DMS 273 (cell line): ENCODE results near the gene ANXA10.
"Not testable (repeated sequence)": the region's sequence is repeated elsewhere in the genome, so short reads cannot be mapped to it uniquely, and the experiment has no call there.

ENCODE experiments used
- DNase-seq: peaks from one replicate; lab custom pipeline; 2025; ENCODE audit not compliant: unreplicated experiment; lab: John Stamatoyannopoulos, UW

Gene ANXA10

DNA sequence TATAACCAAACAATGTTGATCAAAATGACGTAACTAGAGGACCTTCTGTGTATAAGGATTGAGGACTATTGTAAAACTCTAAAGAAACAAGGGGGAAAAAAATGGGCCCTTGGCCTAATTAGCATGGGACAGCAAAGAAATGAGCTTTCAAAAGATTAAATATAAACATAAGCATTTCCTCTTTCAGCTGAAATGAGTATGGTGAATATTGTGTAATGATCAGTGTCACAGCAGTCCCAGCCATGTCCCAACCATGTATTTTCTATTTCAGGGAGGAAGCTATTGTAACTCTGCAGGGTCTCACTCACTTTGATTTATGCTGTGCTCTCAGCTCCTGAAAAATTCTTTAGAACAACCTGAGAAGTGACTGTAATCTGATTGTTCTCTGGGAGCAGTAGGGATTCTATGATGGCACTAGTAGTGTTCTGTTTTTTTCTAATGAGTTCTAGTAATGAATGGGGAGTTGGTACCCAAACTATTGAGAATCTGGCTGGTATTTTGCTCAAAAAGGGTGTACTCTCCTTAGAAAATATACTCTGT is 25.8 kb downstream of the ANXA10 start:
- no peak for DNase-seq

- DNase-seq, result no peak
These were observed 26.8 kb downstream of the ANXA10 start for GRCh38 chr4:168119100-168119499.

DNA sequence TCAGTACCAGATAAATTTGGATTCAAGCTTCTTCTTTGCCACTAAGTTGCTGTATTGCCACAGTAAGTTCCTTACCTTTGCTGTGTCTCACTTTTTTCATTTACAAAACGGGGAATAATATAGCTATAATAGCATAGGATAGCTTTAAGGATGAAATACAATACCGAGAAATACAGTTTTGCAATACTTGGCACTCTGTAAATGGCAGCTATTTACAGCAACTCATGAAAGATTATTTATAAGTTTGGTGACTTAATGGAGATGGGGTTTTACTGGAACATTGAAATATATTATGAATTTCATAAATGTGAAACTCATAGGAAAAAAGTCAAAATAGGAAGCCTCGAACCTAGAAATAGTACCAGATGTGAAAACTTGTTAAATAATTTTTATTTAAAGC is 27.6 kb downstream of the ANXA10 start:
- no peak for DNase-seq

DNA sequence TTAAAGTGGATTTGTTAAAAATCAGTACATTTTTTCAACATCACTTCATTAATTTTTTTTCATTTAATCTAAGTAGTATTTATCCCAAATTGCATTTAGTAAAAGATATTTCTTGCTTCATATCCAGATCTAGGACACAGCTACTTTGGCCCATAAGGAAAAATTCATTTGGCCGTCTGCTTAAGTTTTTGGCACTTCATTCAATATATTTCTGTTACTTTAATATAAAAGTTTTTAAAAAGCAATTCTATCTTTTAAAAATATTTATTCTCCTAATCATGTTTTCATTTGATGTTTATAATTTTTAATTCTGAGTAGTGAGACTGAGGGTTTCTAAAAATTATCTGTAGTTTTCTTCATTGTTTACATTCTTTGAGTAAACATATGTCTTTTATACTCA is 28.5 kb downstream of the ANXA10 start:
- no peak for DNase-seq

DNA sequence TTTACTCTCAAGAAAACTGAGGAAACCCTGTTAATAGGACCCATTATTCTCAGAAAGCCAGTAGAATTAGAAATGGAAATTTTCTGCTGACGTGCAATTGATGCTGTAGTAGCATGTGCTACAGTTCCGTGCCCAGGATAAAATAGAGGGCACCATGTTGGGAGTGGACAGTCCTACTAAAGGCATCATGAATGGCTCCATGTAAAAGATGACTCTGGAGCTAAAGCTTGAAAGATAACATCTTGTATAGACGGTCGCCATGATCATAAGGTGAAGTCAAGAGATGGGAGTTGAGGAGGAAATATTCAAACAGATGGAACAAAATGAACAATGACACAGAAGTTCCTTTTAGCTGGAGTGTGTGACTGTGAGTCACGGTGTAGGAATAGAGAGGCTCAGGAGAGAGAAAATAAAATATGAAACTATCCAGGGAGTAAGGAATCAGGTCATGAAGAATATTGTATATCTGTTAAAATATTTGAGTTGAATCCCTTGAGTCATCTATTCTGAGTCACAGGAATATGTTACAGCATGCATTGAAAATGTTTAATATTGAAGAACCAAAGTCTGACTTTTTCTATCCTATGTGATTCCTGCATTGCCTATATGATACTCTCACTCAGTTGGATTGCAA is 31.8 kb downstream of the ANXA10 start:
- DNase-seq, result no peak

DNA sequence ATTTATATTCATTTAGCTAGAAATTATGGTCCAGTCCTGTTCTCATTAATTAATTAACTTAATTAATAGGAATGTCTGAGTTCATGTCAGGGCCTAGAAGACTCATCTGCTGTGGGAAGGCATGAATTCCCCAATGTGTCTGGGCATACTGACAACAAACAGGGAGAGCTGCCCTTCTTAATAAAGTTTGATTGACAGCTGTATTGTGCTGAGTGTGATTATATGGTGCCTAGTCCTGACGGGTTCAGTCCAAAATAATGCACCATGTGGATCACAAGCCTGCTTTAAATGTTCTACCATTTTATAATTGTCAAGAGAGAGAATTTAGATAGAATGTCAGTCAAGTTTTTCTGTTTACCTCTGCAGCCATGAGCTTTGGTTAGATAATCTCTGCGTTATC is 34.6 kb downstream of the ANXA10 start:
- no peak for DNase-seq

- DNase-seq, result no peak
These were observed 36.3 kb downstream of the ANXA10 start for GRCh38 chr4:168128601-168129000.

DNA sequence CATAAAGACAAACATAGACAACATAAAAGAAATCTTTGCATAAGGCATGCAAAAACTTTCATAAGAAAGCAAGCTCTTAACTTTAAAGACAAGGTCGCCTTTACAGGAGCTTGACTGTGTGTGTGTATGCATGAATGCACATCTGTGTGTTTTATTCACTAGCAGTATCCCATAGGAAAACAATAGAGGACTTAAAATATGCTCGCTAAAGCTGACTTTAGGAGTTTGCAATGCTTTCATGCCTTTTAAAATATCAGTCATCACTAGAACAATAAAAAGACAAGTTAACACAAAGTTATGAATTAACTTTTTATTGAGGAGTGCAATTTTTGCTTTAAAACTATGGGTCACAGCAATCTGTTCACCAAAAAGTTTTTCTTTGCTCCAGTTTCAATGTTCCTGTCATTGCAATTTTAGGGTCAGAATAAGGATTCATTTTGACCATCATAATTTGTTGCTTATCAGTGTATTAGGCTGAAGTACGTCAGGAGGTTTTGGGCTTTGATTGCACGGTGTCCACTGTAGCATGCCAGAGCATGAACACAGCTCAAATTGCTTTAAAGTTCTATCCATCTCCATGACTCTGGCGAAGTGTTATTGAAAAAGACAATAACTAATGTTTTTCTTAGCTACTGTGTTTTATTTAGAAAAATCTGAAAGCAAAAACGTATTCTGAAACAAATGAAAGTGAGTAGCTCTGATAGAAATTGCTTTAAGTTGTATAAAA is 36.9 kb downstream of the ANXA10 start:
- no peak for DNase-seq

GRCh38 chr4:168129802-168130201 is 37.5 kb downstream of the ANXA10 start:
- no peak for DNase-seq

GRCh38 chr4:168131196-168131595 is 38.9 kb downstream of the ANXA10 start:
- DNase-seq, result no peak

DNA sequence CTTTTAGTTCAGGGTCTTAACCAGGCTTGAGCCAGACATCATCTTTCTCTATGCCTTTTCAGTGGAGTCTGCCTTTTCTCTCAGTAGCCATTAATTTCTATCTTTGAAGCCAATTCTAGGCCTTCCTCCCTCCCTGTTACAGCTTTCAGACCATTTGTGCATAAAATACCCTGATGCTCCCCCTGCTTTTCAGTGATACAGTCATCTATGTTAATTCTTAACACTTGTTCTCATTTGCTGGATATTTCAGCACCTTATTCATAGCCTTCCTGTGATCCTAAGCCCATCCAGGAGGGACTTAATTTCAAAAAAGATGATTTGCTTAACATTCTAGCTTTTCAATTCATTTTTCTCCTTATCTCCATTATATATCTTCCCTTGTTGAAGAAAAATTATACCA is 42.3 kb downstream of the ANXA10 start:
- no peak for DNase-seq

- not testable (repeated sequence) for DNase-seq
These were observed 43.5 kb downstream of the ANXA10 start for GRCh38 chr4:168135860-168136259.

- DNase-seq, result not testable (repeated sequence)
These were observed 45.4 kb downstream of the ANXA10 start for GRCh38 chr4:168137695-168138094.

- DNase-seq, result no peak
These were observed 45.8 kb downstream of the ANXA10 start for GRCh38 chr4:168138143-168138542.

GRCh38 chr4:168139336-168139735 is 47.0 kb downstream of the ANXA10 start:
- no peak for DNase-seq

DNA sequence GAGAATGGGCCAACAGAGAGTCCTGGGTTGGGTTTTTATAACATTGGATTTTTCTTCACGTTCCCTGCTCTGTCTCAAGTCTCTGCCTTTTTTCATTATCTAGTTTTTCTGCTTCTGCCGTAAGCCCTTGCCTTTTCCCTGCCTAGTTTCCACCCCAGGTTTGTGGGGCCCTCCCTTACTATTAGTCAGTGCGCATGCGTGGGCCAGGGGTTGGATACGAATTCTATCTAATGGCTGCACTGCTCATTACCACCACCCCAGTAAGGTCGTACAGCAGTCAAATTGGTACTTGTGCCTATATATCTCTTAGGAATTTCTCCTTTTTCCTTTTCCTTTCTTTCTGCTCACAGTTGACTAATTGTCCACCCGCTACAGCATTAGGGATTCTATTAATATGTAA is 49.4 kb downstream of the ANXA10 start:
- DNase-seq, result no peak

DNA sequence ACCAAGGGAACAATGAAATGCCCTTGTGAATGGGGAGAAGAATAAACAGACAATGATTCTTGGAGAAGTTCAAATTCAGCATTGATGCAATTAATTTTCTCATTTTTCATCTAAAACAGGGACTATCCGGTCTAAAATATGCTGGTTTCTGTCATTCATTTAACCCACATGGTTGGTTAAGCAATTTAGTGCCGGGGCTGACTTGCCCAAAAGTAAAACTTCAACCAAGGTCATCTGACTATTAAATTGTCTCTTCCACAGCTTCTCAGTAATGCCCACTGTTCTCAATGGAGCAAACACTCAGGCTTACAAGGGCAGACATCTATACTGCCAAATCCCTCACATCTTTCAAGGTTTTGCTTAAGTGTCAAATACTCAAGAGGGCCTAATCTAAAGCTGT is 51.3 kb downstream of the ANXA10 start:
- DNase-seq, result no peak

DNA sequence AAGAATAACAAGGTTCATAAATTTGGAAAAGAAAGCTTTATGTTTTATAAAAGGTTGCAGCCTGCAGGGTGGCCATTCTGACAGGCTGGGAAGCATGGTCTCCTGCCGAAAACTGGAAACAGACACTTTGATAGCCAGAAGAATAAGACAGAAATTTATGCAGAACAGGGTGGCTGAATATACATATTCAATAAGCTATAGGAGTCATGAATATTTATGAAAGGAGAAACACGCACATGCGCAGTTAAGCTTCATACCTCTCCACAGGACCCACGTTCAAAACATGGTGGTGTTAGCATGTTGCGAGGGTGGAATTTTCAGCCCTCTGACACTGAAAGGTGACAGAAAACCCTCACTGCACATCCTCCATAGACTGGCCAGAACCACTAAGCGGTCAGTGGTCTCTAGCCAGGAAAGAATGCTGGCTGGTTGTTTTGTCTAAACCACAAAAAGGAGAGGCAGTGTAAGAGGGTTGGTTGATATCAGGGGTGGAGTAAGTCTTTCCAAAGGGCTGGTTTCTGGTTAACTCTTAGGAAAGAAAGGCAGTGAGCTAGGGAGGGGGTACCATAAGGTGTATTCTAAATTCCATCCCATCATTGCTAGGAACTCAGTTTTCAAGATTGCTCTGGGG is 58.2 kb downstream of the ANXA10 start:
- DNase-seq, result no peak

DNA sequence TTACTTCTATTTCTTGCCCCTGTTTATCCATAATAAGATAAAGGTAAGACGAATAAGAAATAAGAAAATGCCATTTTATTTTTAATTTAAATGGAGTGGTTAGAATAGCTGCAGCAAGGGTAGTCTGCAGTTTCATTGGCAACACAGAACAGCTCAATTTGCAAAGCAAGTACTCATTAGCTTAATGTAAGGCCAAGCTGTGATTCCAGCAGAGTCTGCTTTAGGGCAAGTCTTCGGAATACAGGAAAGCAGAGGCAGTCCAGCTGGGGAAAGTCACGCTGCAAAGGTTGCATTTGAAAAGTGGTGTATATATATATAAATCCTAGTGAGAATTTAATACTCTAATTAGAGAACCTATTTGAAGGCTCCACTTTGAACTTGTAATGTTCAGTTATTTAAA is 59.0 kb downstream of the ANXA10 start:
- DNase-seq, result no peak

- no peak for DNase-seq
These were observed 60.6 kb downstream of the ANXA10 start for GRCh38 chr4:168152837-168153500.

GRCh38 chr4:168153596-168154440 is 61.5 kb downstream of the ANXA10 start:
- peak; percentile 82 for DNase-seq
